Skeletal muscle cell (primary cell): Measurements from ENCODE around the gene RAD23B.

Source experiments
- DNase-seq: peaks from one replicate; pipeline ENCODE4 v3.0.0-alpha.2; 2010; ENCODE audit warnings: low read depth
- H3K4me3 ChIP-seq: 2 replicates; pipeline ENCODE4 v1.5.1; 2011; ENCODE audit warnings: low read depth, mild to moderate bottlenecking, control low read depth, low read length, moderate library complexity

Gene RAD23B

DNA sequence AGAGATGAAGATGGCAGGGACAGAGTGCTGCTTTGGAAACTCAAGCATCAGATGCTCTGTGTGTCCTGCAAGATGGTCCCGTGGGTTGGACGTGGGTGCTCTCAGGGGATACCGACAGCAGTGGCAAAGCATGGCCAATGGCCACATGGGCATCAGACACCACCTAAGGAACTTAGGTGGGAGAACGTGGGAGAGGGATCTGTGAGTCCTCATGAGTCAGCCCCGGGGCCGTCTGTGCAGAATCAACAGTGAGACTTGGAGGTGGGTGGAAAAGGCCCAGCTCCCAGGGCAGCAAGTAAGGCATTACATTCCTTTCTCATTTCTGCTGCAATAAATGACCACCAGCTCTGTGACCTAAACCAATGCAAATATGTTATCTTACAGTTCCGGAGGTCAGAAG is 77.0 kb downstream of the RAD23B start:
- no peak overlapping the region for H3K4me3 ChIP-seq
- DNase-seq: no peak

DNA sequence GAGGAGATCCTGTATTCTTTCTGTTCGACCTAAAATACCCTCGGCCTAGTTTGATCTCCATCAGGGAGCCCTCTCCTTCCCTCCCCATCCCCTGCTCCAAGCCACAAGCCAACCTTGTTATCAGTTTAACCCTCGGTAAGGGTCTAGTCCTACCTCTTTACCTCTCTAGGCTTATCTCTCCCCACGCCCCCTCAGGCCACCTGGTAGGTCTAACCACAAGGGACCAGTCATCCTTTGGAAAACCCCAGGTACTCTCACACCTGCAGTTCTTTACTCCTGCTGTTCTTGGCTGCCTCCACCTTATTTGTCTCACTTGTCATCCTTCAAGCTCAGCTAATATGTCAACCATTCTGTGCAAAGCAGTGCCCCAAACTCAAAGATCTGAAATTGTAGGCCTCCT is 78.7 kb downstream of the RAD23B start:
- DNase-seq: no peak

DNA sequence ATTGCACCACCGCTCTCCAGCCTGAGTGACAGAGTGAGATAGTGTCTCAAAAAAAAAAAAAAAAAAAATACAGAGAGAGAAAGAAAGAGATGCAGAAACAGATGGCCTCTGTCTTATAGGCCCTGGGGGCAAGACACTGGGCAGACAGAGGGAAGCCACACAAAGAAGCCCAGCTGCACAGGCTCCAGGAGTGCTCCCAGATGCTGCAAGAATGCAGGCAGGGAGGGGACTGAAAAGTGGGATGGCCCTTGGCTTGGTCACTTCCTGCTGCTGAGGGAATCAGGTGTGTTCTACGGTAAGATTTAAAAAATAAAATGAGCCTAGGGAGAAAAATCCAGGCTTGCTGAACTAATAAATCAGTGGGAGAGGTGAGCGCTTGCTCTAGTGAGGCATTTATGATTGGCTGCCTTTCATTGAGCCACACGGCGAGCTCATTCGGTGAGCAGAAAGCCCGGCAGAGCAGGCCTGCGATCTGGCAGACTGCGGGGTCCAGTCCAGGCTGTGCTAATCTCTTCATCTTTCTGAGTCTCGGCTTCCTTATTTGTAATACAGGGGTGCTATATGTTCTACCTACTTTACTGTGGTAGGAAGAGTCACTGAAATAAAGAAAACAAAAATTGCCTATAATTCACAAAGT is 80.6 kb downstream of the RAD23B start:
- DNase-seq: no peak

More for the DNA sequence above, 78.7 kb downstream of the RAD23B start:
- no peak overlapping the region for H3K4me3 ChIP-seq

DNA sequence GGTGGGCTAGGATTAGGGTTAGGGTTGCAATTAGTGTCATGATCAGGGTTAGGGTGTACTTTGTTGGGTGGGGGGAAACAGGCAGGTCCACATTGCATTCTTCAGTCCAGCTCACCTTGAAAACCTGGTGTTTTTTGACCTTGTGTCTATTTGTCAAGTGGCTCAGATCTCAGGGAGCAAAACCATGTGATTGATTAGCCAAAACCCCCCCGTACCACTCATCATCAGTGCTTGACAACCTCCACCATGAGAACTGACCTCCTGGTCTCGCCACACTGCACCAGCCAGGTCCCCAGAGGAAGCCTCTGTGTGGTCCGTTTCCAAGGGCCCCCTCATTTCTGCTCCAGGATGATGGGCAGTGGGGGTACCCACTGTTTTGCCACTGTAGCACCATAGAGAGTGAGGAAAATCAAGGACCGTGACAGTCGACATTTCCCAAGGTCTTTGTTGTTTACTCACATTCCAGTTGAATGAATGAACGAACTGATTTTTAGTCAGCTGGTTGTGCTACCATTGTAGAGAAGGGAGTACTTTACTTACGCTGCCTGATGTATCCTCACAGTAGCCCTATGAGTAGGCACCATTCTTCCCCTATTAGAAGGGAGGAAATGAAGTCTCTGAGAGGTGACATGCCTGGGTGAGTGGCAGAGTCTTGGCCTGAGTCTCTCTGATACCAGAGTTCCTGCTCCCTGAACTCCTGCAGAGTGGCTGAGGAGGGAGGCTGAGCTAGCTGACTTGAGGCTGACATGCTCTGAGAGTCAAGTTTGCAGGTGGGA is 84.8 kb downstream of the RAD23B start:
- no peak overlapping the region for H3K4me3 ChIP-seq
- no peak for DNase-seq

More for the DNA sequence above, 80.6 kb downstream of the RAD23B start:
- H3K4me3 ChIP-seq: no peak overlapping the region

DNA sequence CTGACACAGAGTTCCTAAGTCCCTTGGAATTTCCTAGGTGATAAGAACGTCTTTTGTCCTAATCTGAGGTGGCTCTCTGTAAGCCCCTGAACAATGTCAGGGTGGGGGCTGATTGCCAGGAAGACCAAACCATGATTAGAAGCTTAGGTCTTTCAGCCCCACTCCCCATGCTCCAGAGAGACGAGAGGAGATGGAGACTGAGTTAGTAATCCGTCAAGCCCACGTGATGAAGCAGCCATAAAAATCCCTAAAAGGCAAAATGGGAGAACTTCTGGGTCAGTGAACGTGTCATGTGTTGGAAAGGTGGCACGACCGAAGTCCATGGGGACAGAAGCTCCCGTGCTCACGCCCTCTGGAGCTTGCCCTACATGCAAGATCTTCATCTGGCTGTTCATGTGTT is 85.6 kb downstream of the RAD23B start:
- DNase-seq: no peak
- no peak overlapping the region for H3K4me3 ChIP-seq

DNA sequence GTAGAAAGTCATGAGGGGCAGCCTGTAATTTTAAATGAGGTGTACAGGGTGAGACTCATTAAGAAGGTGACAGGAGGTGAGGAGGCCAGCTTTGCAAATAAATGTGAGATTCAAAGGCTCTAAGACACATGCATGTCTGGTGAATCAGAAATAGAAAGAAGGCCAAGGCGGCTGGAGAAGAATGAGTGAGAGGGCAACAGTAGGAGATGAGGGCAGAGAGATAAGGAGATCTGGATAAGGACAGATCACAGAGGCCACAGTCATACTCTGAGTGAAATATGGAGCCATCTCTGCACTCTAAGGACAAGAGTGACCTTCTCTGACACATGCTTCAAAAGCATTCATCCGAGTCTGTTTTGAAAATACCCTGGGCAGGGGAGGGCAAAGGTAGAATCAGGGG is 90.7 kb downstream of the RAD23B start:
- no peak overlapping the region for H3K4me3 ChIP-seq
- no peak for DNase-seq

DNA sequence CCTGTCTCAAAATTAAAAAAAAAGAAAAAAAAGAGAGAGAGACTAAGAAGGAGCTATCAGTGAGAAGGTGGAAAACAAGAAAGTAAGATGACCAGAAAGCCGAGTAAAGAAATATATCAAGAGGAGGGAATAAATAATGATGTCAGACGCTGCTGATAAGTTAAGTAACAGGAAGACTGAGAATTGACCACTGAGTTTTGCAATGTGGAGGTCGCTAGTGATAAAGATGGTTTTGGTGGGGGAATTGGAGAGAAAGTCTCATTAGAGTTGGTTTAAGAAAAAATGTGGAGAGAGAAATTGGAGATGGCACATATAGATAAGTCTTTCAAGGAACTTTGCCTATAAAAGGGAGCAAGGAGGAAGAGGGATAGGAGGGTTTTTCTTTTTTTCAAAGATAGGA is 91.9 kb downstream of the RAD23B start:
- H3K4me3 ChIP-seq: no peak overlapping the region
- no peak for DNase-seq

- H3K4me3 ChIP-seq: no peak overlapping the region
- DNase-seq: no peak
Measured at GRCh38 chr9:107375651-107376369, 92.7 kb downstream of the RAD23B start.

DNA sequence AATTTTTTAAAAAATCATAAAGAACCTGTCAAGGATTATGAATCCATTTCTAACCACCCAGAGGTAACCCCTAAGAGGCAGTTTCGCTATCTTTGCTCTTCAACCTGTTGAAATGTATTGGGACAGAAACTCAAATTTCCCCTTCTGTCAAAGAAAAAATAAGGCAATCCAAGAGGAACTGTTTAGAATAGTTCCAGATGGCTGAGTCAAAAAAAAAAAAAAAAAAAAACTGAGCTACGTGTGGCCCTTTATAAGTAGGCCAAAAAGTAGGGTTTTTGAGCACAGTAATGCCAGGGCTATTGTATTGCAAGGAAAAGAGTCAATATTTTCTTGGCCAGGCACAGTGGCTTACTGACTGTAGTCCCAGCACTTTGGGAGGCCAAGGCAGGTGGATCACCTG is 94.9 kb downstream of the RAD23B start:
- H3K4me3 ChIP-seq: no peak overlapping the region
- no peak for DNase-seq
